Dedifferentiated amniotic fluid mesenchymal stem cell (primary cell): ENCODE data around the gene OR4D11.

ENCODE experiments used
- DNase-seq: peaks from one replicate; pipeline ENCODE4 v3.0.0-alpha.2; 2016; ENCODE audit errors: extremely low spot score

OR4D11 gene

GRCh38 chr11:59548309-59548656, 44.9 kb downstream of the OR4D11 start:
- no peak for DNase-seq

GRCh38 chr11:59550368-59550841, 47.0 kb downstream of the OR4D11 start:
- DNase-seq = peak; percentile 92

GRCh38 chr11:59550842-59551658, 47.7 kb downstream of the OR4D11 start:
- peak; percentile 93 for DNase-seq

- DNase-seq = peak; percentile 85
Observed at GRCh38 chr11:59551659-59552521, 48.5 kb downstream of the OR4D11 start.

- DNase-seq = no peak
Observed at GRCh38 chr11:59552844-59553243, 49.5 kb downstream of the OR4D11 start.

- DNase-seq = no peak
Observed at GRCh38 chr11:59553323-59553722, 49.9 kb downstream of the OR4D11 start.
